ENCODE results near the gene PLEKHG7.

- TF ChIP-seq CTCF (IDR thresholded peaks at IDR 0.05) (no peak), EZH2 (IDR thresholded peaks at IDR 0.05; ENCODE audit: borderline replicate concordance, insufficient read depth, low read depth, low read length, poor library complexity, severe bottlenecking) (no peak)
These were observed 27.5 kb upstream of the PLEKHG7 start for GRCh38 chr12:92675092-92675865.

All from B cell (primary cell).